H1 (cell line): ENCODE data around the gene DSCAM. TPM values are rescaled to one million over a fixed set of nuclear protein-coding genes. Genes with fewer than 3 reads are reported as not detected.

Experiments
- CTCF ChIA-PET: fragments of 300-600 bp; sonication (Branson Sonifier 250); formaldehyde crosslinking; loops from one replicate; lab custom pipeline; 2021; ENCODE audit not compliant: partially characterized antibody; lab: Charles Lee
- POLR2A ChIA-PET: fragments of 300-600 bp; sonication (Branson Sonifier 250); formaldehyde crosslinking; loops from one replicate; lab custom pipeline; 2021; ENCODE audit warnings: inconsistent platforms; ENCODE audit not compliant: partially characterized antibody; lab: Charles Lee
- DNase-seq, 2 experiments: peaks; one replicate each; pipeline versions ENCODE4 v3.0.0 to v3.0.0-alpha.2; 2010 to 2022; ENCODE audit warnings: low spot score in 2 of 2, low read depth in 1 of 2, mixed read lengths in 1 of 2
- FAIRE-seq: peaks from 2 replicates; lab custom pipeline; 2011; peaks lifted over from hg19 to GRCh38; lab: Jason Lieb, UNC
- H2AFZ ChIP-seq: 2 replicates; pipeline ENCODE4 v1.8.1; 2012; ENCODE audit warnings: low read length, inconsistent platforms
- H2AK5ac ChIP-seq: 2 replicates; pipeline ENCODE4 v1.6.1; 2013; ENCODE audit warnings: low read depth, low read length
- H2BK120ac ChIP-seq: replicated peaks from 2 replicates; pipeline ENCODE3; 2013; ENCODE audit warnings: low read depth, low read length, inconsistent platforms
- H2BK12ac ChIP-seq: 2 replicates; pipeline ENCODE4 v1.6.1; 2013; ENCODE audit warnings: low read depth, low read length
- H2BK15ac ChIP-seq: 2 replicates; pipeline ENCODE4 v1.6.1; 2013; ENCODE audit warnings: low read length
- H2BK20ac ChIP-seq: 2 replicates; pipeline ENCODE4 v1.6.1; 2013; ENCODE audit warnings: low read length
- H2BK5ac ChIP-seq: 2 replicates; pipeline ENCODE4 v1.6.1; 2013; ENCODE audit warnings: low read depth, low read length
- H3K14ac ChIP-seq: 2 replicates; pipeline ENCODE4 v1.6.1; 2013; ENCODE audit warnings: inconsistent platforms; ENCODE audit not compliant: insufficient read length
- H3K18ac ChIP-seq: 2 replicates; pipeline ENCODE4 v1.6.1; 2013; ENCODE audit warnings: low read length; ENCODE audit errors: extremely low read depth
- H3K23ac ChIP-seq: 2 replicates; pipeline ENCODE4 v1.6.1; 2013; ENCODE audit warnings: inconsistent platforms; ENCODE audit not compliant: insufficient read length
- H3K23me2 ChIP-seq: 2 replicates; pipeline ENCODE4 v1.6.1; 2013; ENCODE audit warnings: low read depth, low read length
- H3K27ac ChIP-seq: 2 replicates; pipeline ENCODE4 v1.6.1; 2011; ENCODE audit warnings: low read depth, low read length, inconsistent platforms
- H3K27me3 ChIP-seq, 4 experiments: replicated peaks in 1 of 4; 1 replicate in 1 of 4; 2 replicates in 3 of 4; pipeline versions ENCODE4 v1.6.1 to v1.8.1; 2011 to 2013; ENCODE audit warnings: low read length in 3 of 4, mild to moderate bottlenecking in 3 of 4, inconsistent platforms in 2 of 4, mixed read lengths in 2 of 4, moderate library complexity in 1 of 4; ENCODE audit not compliant: control insufficient read depth in 3 of 4, insufficient read depth in 3 of 4; ENCODE audit errors: extremely low read depth in 1 of 4
- H3K36me3 ChIP-seq, 4 experiments: 2 replicates each; pipeline versions ENCODE4 v1.6.1 to v1.8.1; 2011 to 2013; ENCODE audit warnings: mild to moderate bottlenecking in 4 of 4, low read length in 3 of 4, moderate library complexity in 2 of 4, control low read depth in 1 of 4, inconsistent platforms in 1 of 4; ENCODE audit not compliant: insufficient read depth in 4 of 4, control insufficient read depth in 2 of 4
- H3K4ac ChIP-seq: replicated peaks from 2 replicates; pipeline ENCODE3; 2013; ENCODE audit warnings: low read length, low read depth, mixed read lengths, inconsistent platforms; ENCODE audit not compliant: insufficient read length
- H3K4me1 ChIP-seq, 4 experiments: replicated peaks in 1 of 4; 1 replicate in 1 of 4; 2 replicates in 3 of 4; pipeline versions ENCODE4 v1.6.1 to v1.8.1; 2011 to 2013; ENCODE audit warnings: low read length in 3 of 4, inconsistent platforms in 2 of 4, mixed read lengths in 1 of 4; ENCODE audit not compliant: insufficient read depth in 4 of 4, control insufficient read depth in 3 of 4
- H3K4me2 ChIP-seq, 2 experiments: 2 replicates each; pipeline versions ENCODE4 v1.6.1 to v1.8.1; 2011 to 2013; ENCODE audit warnings: low read depth in 2 of 2, low read length in 2 of 2, control low read depth in 1 of 2, inconsistent platforms in 1 of 2, mild to moderate bottlenecking in 1 of 2; ENCODE audit not compliant: insufficient read depth in 1 of 2
- H3K4me3 ChIP-seq, 4 experiments: fragments of 200-600, 300-600 bp in 1 of 4; sonication (generic), shearing (Covaris generic), sonication (Bioruptor Twin) in 1 of 4; 2 replicates each; pipeline versions ENCODE4 v1.5.1 to v1.8.1; 2011 to 2016; ENCODE audit warnings: low read length in 4 of 4, low read depth in 3 of 4, control low read depth in 2 of 4, inconsistent platforms in 2 of 4, mild to moderate bottlenecking in 2 of 4, mixed read lengths in 1 of 4, moderate library complexity in 1 of 4; ENCODE audit not compliant: insufficient read depth in 2 of 4; ENCODE audit errors: extremely low read depth in 1 of 4
- H3K56ac ChIP-seq: replicated peaks from 2 replicates; pipeline ENCODE3; 2013; ENCODE audit warnings: low read depth, mild to moderate bottlenecking, mixed read lengths, low read length, inconsistent platforms; ENCODE audit not compliant: insufficient read length
- H3K79me1 ChIP-seq: 2 replicates; pipeline ENCODE4 v1.6.1; 2013; ENCODE audit warnings: low read depth, low read length, control low read depth
- H3K79me2 ChIP-seq, 2 experiments: 2 replicates each; pipeline versions ENCODE4 v1.6.1 to v1.8.1; 2012 to 2013; ENCODE audit warnings: low read length in 2 of 2, mild to moderate bottlenecking in 2 of 2, inconsistent platforms in 1 of 2; ENCODE audit not compliant: insufficient read depth in 2 of 2, control insufficient read depth in 1 of 2
- H3K9ac ChIP-seq, 4 experiments: replicated peaks in 1 of 4; 1 replicate in 1 of 4; 2 replicates in 3 of 4; pipeline versions ENCODE4 v1.6.1 to v1.8.1; 2011 to 2013; ENCODE audit warnings: low read depth in 3 of 4, low read length in 3 of 4, control low read depth in 2 of 4, mild to moderate bottlenecking in 2 of 4, moderate library complexity in 2 of 4, inconsistent platforms in 1 of 4; ENCODE audit errors: extremely low read depth in 1 of 4
- H3K9me3 ChIP-seq, 2 experiments: 2 replicates each; pipeline versions ENCODE4 v1.6.1 to v1.8.1; 2012 to 2013; ENCODE audit warnings: mild to moderate bottlenecking in 2 of 2, moderate library complexity in 2 of 2, control low read depth in 1 of 2, inconsistent platforms in 1 of 2, low read depth in 1 of 2, low read length in 1 of 2, mixed read lengths in 1 of 2; ENCODE audit not compliant: insufficient read depth in 2 of 2
- H4K20me1 ChIP-seq, 2 experiments: replicated peaks in 1 of 2; 2 replicates each; pipeline versions ENCODE3 to v1.8.1; 2011 to 2013; ENCODE audit warnings: inconsistent platforms in 2 of 2, low read length in 2 of 2, mild to moderate bottlenecking in 1 of 2; ENCODE audit not compliant: insufficient read depth in 2 of 2, control insufficient read depth in 1 of 2
- H4K5ac ChIP-seq: 2 replicates; pipeline ENCODE4 v1.6.1; 2013; ENCODE audit warnings: low read length, low read depth, mixed read lengths, inconsistent platforms; ENCODE audit not compliant: insufficient read length
- H4K8ac ChIP-seq: 2 replicates; pipeline ENCODE4 v1.8.0; 2013; ENCODE audit warnings: mild to moderate bottlenecking, moderate library complexity, low read length, inconsistent platforms; ENCODE audit not compliant: insufficient read depth; ENCODE audit errors: extremely low read depth
- H4K91ac ChIP-seq: replicated peaks from 2 replicates; pipeline ENCODE3; 2013; ENCODE audit warnings: low read length, mixed read lengths, inconsistent platforms; ENCODE audit not compliant: insufficient read length
- ASH2L ChIP-seq: fragments of 200-600, 300-600 bp; sonication (generic); IDR thresholded peaks from one replicate; pipeline ENCODE4 v1.7.1; 2017; ENCODE audit warnings: low read length
- BRCA1 ChIP-seq: IDR thresholded peaks from 2 replicates; pipeline ENCODE4 v1.6.1; 2012; ENCODE audit warnings: low read depth, low read length, improper control_type of control experiment
- NANOG ChIP-seq: IDR thresholded peaks from 2 replicates; pipeline ENCODE4 v1.6.1; 2011; ENCODE audit warnings: low read length, low read depth, mild to moderate bottlenecking, inconsistent platforms; ENCODE audit not compliant: insufficient read depth, poor library complexity, severe bottlenecking
- SP1 ChIP-seq: IDR thresholded peaks from 2 replicates; pipeline ENCODE4 v1.6.1; 2011; ENCODE audit warnings: low read depth, low read length
- SP4 ChIP-seq: IDR thresholded peaks from 2 replicates; pipeline ENCODE4 v1.6.1; 2012; ENCODE audit warnings: low read length, inconsistent platforms
- TAF1 ChIP-seq: IDR thresholded peaks from 2 replicates; pipeline ENCODE4 v1.6.1; 2011; ENCODE audit warnings: mild to moderate bottlenecking, low read depth, low read length
- WGBS, 2 experiments: shearing (Covaris generic) in 1 of 2; methylation state at CpG; one replicate each; pipeline versions ENCODE4 v1.1.6 to v1.1.7; 2013 to 2015; ENCODE audit warnings: low lambda C conversion rate in 2 of 2, mixed read lengths in 2 of 2, inconsistent platforms in 1 of 2, low coverage in 1 of 2, missing lambda C conversion rate in 1 of 2; ENCODE audit not compliant: insufficient replicate concordance in 2 of 2, insufficient coverage in 1 of 2, insufficient read length in 1 of 2; ENCODE audit errors: extremely low coverage in 1 of 2, missing lambda C conversion rate in 1 of 2; 5-methylcytosine and 5-hydroxymethylcytosine counted together
- polyA plus RNA-seq, 7 experiments: library from polyadenylated mRNA; depleted of rRNA in 3 of 7; stranded (reverse) in 5 of 7; unstranded in 2 of 7; fragments of >200 nt in 5 of 7; fragments of 200-250 nt in 2 of 7; gene quantifications; 1 replicate in 5 of 7; 2 replicates in 1 of 7; 4 replicates in 1 of 7; pipeline versions ENCODE4 v1.2.1 to v1.2.3, GENCODE V29; 2011 to 2013; ENCODE audit warnings: missing spikeins in 2 of 7, mixed read lengths in 2 of 7
- total RNA-seq: library from RNA; stranded (reverse); fragmentation: NEBNext Ultra II Directional; extraction: Animal tissue kit (Norgen Biotek cat#: 25700); gene quantifications from 2 replicates; pipeline ENCODE4 v1.2.1, GENCODE V29; 2021

DSCAM gene
- total and polyA plus RNA-seq, 2 of the 8 experiments (the other 6 are each of a cell fraction or from before 2014, with no cell fraction given) = 0.02 to 0.15 TPM

DNA sequence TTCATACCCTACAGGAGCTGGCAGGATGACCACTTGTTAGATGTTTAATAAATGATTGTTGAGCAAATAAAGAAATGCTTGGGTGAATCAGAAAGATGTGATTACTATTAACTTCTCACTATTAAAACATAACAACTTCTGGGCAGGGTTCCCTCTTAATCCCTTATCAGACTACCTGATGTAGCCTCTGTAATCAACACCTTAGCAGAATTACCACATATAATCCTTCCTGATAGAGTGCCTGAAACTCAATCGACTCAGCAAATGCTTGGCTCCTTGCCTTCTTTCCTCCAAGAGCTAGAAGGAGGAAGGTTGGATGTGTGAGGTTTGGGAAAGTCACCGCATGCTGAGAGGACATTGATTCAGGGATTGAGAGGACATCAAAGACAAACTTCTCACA lies 34.8 kb upstream of the DSCAM start:
- Histone ChIP-seq H2AFZ (no peak overlapping the region), H3K27ac (no peak overlapping the region), H2BK15ac (no peak overlapping the region), H4K20me1 (no peaks in the 10 kb centered on the region), H3K4me3 (no peak overlapping the region), H3K79me1 (no peaks in the 10 kb centered on the region), H3K36me3 (no peaks in the 10 kb centered on the region), H4K5ac (no peak overlapping the region), H3K23me2 (no peaks in the 10 kb centered on the region), H3K9me3 (no peaks in the 10 kb centered on the region), H3K27me3 (no peaks in the 10 kb centered on the region), H4K8ac (no peak overlapping the region), H4K91ac (no peak overlapping the region), H2BK5ac (no peak overlapping the region), H3K14ac (no peak overlapping the region), H3K56ac (no peak overlapping the region), H2AK5ac (no peak overlapping the region), H3K18ac (no peak overlapping the region), H3K4me2 (no peak overlapping the region), H3K23ac (no peak overlapping the region), H3K4me1 (no peaks in the 10 kb centered on the region), H2BK120ac (no peak overlapping the region), H3K79me2 (no peaks in the 10 kb centered on the region), H3K4ac (no peak overlapping the region), H3K9ac (no peak overlapping the region), H2BK12ac (no peak overlapping the region), H2BK20ac (no peak overlapping the region)
- FAIRE-seq (no peak), DNase-seq (no peak)
- TF ChIP-seq ASH2L (no peak), BRCA1 (no peak), SP1 (no peak), NANOG (no peak), SP4 (no peak), TAF1 (no peak)
- ChIA-PET POLR2A (no interaction called here), CTCF (interaction anchor here (1.3 to 1.5 kb wide), 2 partner anchors 10 to 21 kb away, joined by 3 to 4 read pairs; no protein-coding TSS in a partner anchor)
- 92% methylated on average over 2 of the region's 2 CpGs; no CpG with 5 or more reads in 1 of the 2 experiments for WGBS, 2 experiments
